SK-N-SH treated with all-trans-retinoic acid at 6 μM for 48 hours (cell line): ENCODE measurements around the gene OR10P1.

ENCODE experiments used
- ARNTL ChIP-seq: fragments of 450-650 bp; formaldehyde crosslinking; IDR thresholded peaks from 2 replicates; pipeline ENCODE4 v1.5.0; 2020; ENCODE audit warnings: low read depth, mild to moderate bottlenecking, moderate library complexity, borderline replicate concordance
- ESRRG ChIP-seq: fragments of 250-450 bp; sonication (Bioruptor Pico); IDR thresholded peaks from 2 replicates; pipeline ENCODE4 v1.6.1; 2021; ENCODE audit warnings: mild to moderate bottlenecking
- GLIS3 ChIP-seq: fragments of 250-450 bp; sonication (Bioruptor Pico); IDR thresholded peaks from 2 replicates; pipeline ENCODE4 v1.5.0; 2020; ENCODE audit warnings: mild to moderate bottlenecking, moderate library complexity
- OSR1 ChIP-seq: fragments of 250-450 bp; sonication (Bioruptor Pico); IDR thresholded peaks from 2 replicates; pipeline ENCODE4 v1.8.0; 2022; ENCODE audit warnings: moderate library complexity, mild to moderate bottlenecking, inconsistent platforms
- RARB ChIP-seq: fragments of 250-450 bp; sonication (Bioruptor Pico); IDR thresholded peaks from 2 replicates; pipeline ENCODE4 v1.8.0; 2021; ENCODE audit warnings: mild to moderate bottlenecking, moderate library complexity
- SNAI2 ChIP-seq: fragments of 250-450 bp; sonication (Bioruptor Pico); IDR thresholded peaks from 2 replicates; pipeline ENCODE4 v1.5.0; 2020; ENCODE audit warnings: mild to moderate bottlenecking, moderate library complexity
- TCF4 ChIP-seq: fragments of 250-450 bp; sonication (Bioruptor Pico); IDR thresholded peaks from 2 replicates; pipeline ENCODE4 v1.8.0; 2021; ENCODE audit warnings: mild to moderate bottlenecking, moderate library complexity, borderline replicate concordance
- ZFP3 ChIP-seq: fragments of 250-450 bp; sonication (Bioruptor Pico); IDR thresholded peaks from 2 replicates; pipeline ENCODE4 v1.5.0; 2020; ENCODE audit warnings: mild to moderate bottlenecking, moderate library complexity
- ZNF8 ChIP-seq: fragments of 450-650 bp; formaldehyde crosslinking; IDR thresholded peaks from 2 replicates; pipeline ENCODE4 v1.5.0; 2020; ENCODE audit warnings: mild to moderate bottlenecking, moderate library complexity
- TF ChIP-seq, protein P1 (sequence below): fragments of 250-450 bp; sonication (Bioruptor Pico); IDR thresholded peaks from 2 replicates; pipeline ENCODE4 v1.8.0; 2020; ENCODE audit warnings: mild to moderate bottlenecking, moderate library complexity, borderline replicate concordance

DNA sequence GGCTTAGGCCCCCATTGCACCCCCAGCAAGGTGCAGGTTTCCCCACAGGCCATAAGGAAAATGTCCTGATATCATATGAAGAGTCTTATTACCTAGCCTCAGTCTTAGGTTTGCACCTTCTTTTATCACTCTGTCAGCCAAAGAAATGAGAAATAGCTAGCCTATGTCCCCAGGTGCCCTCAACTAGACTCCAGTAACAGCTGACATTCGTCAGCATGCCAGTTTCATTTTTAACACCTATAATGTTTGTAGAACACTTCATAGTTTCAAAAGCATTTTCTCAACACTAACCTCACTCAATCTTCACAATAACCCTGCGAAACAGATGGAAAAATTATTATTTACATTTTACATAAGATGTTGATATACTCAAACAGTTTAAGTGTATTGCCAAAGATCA, 24.0 kb upstream of the OR10P1 start:
- TF ChIP-seq, protein P1, sequence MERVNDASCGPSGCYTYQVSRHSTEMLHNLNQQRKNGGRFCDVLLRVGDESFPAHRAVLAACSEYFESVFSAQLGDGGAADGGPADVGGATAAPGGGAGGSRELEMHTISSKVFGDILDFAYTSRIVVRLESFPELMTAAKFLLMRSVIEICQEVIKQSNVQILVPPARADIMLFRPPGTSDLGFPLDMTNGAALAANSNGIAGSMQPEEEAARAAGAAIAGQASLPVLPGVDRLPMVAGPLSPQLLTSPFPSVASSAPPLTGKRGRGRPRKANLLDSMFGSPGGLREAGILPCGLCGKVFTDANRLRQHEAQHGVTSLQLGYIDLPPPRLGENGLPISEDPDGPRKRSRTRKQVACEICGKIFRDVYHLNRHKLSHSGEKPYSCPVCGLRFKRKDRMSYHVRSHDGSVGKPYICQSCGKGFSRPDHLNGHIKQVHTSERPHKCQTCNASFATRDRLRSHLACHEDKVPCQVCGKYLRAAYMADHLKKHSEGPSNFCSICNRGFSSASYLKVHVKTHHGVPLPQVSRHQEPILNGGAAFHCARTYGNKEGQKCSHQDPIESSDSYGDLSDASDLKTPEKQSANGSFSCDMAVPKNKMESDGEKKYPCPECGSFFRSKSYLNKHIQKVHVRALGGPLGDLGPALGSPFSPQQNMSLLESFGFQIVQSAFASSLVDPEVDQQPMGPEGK = no peak
- TF ChIP-seq OSR1 (CRISPR knock-in tag) = no peak
- no peak for TF ChIP-seq ARNTL (CRISPR knock-in tag)
- TF ChIP-seq ZFP3 = no peak
- no peak for TF ChIP-seq ESRRG (CRISPR knock-in tag)
- TF ChIP-seq GLIS3 (CRISPR knock-in tag) = no peak
- no peak for TF ChIP-seq ZNF8 (CRISPR knock-in tag)
- no peak for TF ChIP-seq RARB (CRISPR knock-in tag)
- no peak for TF ChIP-seq TCF4 (CRISPR knock-in tag)
- TF ChIP-seq SNAI2 (CRISPR knock-in tag) = no peak
